GM21367 (cell line): ENCODE data around the gene UXS1.
"Not testable (repeated sequence)": the region's sequence is repeated elsewhere in the genome, so short reads cannot be mapped to it uniquely, and the experiment has no call there.

Experiments
- ATAC-seq: cut with Tn5 transposase; IDR thresholded peaks from one replicate; pipeline ENCODE4 v1.9.1; 2021; ENCODE audit not compliant: unreplicated experiment

UXS1 gene

DNA sequence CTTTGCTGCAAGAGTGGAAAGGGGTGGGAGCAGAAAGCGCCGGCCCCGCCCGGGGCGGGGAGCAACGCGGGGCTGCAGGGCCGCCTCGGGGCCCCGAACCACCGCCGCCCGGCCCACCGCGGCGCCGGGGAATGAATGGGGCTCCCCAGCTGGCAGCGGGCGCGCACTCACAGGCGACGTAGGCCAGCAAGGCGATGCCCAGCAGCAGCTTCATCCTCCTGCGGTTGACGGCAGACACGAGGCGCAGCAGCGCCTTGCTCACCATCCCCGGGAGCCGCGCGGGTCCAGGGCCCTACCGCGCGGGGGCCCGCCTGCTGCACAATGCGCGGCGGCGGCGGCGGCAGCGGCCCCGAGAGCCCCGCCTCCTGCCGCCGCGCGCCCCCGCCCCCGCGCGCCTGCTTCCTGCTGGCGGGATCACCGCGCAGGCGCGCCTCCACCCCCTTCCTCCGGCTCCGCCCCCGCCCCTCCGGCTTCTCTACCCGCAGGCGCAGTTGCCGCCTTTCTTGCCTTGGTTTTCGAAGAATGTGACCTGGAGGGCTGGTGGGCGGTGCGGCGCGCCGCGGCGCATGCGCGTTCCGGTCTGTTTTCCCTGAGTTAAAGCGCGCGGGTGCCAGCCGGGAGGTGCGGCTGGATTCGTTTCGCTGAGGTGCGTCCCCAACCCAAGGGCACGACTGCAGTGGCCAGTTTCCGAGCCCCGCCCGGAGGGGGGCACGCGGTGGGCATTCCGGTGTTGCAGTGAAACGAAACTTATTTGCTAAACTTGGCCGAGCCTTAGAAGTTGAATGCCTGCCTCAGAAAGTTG, at the start of gene UXS1:
Gene UXS1 (minus strand): TSS at position 325 of the 802 bp plus-strand sequence. CDS start 60 bp downstream, at position 265.
- peak; percentile 63 for ATAC-seq

DNA sequence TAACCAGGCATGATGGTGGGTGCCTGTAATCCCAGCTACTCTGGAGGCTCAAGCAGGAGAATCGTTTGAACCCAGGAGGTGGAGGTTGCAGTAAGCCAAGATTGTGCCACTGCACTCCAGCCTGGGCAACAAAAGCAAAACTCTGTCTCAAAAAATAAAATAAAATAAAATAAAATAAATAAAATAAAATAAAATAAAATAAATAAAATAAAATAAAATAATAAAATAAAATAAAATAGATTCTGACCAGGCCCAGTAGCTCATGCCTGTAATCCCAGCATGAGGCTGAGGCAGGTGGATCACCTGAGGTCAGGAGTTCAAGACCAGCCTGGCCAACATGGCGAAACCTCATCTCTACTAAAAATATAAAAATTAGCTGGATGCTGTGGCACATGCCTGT, 45.4 kb upstream of the UXS1 start:
- ATAC-seq: not testable (repeated sequence)

DNA sequence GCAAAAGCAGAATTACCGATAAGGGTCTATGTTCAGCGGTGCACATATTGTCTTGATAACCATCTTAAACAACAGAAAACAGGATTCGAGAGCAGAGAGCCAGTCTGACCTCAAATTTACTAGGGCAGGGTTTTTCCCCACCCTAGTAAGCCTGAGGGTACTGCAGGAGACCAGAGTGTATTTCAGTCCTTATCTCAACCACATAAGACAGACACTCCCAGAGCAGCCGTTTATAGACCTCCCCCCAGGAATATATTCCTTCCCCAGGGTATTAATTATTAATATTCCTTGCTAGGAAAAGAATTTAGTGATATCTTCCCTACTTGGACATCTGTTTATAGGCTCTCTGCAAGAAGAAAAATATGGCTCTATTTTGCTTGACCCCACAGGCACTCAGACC, 41.3 kb upstream of the UXS1 start:
- not testable (repeated sequence) for ATAC-seq

DNA sequence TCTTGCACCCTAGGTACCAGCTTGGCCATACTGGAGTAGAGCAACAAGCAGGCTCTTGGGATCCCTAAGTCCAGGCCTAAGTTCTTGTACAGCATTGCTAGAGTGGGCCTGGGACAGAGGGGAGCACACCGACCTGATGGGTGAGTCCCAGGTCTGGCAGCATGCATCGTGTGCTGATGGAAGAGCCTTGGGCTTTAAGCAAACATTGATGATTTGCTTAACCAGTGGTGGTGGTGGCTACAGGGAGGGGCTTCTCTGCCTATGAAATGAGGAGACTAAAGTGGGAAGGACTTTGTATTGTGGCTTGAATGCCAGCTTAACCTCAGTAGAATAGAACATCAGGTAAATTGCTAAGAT, 39.2 kb upstream of the UXS1 start:
- ATAC-seq: no peak

DNA sequence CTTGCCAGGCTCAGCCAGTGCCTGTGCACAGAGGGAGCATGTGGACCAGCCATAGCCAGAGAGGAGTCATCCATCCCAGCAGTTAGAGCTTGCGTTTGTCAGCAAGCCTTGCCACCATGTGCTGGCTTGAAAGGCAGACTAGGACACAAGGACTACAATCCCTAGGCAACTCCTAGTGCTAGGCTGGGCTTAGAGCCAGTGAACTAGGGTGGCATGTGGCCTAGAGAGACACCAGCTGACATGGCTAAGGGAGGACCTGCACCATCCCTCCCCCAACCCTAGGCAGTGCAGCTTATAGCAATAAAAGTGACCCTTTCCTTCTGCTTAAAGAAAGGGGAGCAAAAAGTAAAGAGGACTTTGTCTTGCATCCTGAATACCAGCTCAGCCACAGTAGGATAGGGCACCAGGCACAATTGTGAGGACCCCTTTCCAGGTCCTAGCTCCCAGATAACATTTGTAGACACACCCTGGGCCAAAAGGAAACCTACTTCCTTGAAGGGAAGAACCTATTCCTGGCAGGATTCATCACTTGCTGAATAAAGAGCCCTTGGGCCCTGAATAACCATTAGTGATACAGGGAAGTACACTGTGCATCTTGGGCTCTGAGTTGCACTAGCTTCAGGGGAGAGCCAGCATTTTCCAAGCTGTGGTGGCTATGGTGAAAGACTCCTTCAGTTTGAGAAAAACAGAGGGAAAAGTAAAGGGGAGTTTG, 38.7 kb upstream of the UXS1 start:
- no peak for ATAC-seq

DNA sequence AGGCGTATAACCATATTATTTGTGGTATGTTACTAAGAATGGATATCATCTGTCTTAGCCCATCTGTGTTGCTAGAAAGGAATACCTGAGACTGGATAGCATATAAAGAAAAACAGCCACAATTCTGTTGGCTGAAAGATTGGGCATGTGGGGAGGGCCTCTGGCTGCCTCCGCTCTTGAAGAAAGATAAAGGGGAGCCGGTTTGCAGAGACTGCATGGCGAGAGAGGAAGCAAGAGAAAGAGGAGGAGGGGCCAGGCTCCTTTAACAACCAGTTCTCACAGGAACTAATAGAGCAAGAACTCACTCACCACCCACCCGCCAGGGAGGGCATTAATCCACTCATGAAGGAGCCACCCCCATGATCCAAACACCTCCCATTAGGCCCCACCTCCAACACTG, 29.2 kb upstream of the UXS1 start:
- ATAC-seq: no peak

DNA sequence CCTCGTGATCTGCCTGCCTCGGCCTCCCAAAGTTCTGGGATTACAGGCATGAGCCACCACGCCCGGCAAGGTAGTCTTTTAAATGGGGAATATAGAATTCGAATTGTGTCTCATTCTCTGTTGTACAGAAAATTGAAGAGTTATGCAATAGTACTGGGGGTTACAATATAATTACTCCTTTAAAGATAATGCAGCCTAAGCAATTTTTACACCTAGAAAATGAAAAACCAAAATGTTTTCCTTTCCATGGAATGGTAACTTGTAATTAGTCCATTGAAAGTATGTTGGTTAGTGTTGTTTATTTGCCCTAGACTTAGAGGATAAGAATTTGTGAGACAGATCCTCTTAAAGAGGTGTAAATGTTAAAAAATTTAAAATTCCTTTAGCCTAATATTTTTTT, 28.0 kb upstream of the UXS1 start:
- not testable (repeated sequence) for ATAC-seq

DNA sequence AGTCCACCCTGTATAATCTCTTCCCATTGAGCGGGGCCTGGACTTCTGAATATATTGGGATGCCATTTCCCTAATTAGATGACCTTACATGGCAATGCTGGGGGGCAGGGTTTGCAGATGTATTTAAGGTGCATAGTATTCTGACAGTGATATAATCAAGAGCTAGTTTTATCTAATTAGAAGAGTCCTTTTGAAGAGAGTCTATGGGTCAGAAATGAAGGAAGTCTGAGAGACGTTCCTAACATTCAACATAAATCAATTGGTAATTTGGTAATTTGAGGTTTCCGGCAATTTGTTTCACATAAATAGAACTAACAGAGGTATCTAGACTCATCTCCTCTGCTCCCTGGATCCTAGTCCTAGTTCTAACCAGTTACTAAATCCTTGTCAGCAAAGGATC, 25.7 kb upstream of the UXS1 start:
- no peak for ATAC-seq

DNA sequence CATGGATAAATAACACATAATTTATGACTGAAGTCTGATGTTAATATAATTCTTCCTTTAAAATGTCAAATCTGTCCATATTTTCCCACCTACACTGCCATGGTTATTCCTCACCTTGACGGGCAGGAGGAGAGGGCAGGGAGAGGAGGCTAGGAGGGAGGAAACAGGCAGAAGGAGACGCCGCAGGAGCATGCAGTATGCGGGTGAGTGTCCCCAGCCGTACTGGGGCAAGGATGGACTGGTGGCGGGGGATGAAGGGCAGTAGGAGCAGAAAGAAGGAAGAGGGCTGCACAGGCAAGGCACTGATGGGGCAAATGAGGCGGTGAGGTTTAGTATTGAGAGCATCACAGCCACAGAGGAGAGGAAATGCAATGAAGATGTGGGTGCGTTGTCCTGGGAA, 25.1 kb upstream of the UXS1 start:
- ATAC-seq: not testable (repeated sequence)

DNA sequence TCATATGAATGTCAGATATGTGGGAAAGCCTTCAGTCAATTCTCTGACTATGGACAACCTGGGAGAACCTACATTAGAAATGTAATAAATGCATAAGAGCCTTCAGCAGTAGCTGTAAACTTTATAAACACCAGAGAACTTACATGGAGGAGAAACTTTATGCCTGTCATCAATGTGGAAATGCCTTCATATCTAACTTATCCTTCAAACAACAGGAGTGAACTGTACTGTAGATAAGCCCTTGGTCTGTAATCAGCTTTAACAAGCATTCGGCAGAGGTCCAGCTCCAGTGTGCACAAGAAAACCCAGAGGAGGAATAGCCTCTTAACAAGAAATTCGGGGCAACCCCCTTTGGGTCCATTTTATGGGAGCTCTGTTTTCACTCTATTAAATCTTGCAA, 14.8 kb upstream of the UXS1 start:
- ATAC-seq: no peak

DNA sequence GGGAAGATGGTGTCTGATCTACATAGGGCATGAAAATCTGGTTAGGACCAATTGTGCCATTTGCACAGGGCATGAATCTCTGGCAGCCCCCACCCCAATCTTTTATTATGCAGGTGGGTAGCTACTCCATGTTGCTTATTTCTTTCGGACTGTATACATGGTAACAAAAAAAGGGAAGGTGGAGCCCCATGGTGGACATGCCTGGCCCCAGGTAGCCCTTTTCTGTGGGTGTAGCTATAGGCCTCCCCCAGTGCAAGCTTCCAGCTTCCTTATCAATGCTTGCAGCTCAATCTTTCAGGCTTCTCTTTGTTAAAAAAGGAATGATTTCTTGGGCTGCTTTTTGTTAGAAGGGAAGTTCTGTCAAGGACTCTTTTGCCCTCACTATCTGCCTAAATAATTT, 14.3 kb upstream of the UXS1 start:
- ATAC-seq: no peak

DNA sequence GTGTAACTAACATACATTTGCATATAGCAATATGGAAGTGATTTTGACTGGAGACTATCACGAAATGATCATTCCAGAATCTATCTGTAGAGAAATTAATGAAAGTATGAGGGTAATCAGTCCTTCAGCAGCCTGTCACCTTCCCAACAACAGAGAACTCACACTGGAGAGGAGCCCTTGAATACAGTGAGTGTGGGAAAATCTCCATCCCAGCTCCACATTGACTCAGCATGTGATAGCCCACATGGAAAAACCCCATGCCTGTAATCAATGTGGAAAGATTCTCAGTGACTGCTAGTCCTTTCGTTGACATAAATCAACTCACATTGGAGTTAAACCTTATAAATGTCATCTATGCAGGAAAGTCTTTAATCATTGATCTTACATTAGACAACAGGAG, 13.1 kb upstream of the UXS1 start:
- no peak for ATAC-seq

DNA sequence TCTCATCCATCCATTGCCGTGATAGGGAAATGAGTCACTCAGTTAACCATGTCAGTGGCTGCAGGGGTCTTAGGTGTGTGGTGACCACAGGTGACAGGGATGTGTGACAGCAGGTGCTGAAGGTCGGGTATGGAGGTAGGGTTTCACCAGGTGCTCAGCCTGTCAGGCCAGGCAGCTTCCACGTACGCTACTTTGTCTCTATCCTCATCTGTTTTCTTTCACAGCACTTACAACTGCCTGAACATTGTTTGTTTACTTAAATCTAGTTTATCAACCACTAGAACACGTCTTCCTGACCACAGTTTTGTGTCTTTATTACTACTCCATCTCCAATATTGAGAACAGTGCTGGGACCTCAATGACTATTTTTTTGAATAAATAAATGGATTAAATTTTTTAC, 11.4 kb upstream of the UXS1 start:
- ATAC-seq: no peak

DNA sequence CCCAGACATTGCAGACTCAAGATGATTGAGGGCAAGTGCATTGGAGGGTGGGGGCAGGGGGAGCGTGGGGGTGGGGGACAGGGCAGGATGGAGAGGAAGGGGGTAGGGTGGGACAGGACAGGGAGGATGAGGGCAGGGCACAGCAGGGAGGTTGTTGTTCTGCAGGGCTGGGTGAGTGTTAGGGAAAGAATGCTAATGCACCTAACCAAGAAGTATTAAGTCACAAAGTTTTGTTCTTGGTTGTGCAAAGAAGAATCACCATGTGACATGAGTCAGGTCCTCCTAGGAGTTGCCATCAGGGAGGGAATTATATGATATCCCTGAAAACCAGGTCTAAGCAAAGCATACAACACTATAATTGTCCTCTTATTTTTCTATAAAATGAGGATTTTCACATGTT, 10.4 kb upstream of the UXS1 start:
- ATAC-seq: not testable (repeated sequence)

DNA sequence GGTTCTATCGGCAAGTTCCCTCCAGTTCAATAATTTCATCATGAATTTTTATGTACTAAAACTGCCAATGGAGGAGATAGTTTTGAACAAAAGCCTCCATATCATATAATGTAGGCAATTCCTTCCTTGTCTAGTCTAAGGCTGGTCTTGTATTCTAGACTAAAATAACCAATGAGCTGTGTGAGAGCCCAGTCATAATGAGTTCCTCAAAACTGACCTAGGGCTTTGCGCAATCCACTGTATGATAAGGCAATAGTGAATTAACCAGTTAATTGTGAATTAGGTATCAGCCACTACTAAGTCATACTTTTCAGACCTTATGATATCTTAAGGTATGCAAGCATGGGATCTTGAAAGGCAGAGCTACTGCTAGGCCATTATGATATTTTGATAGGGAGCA, 7.6 kb upstream of the UXS1 start:
- ATAC-seq: no peak

DNA sequence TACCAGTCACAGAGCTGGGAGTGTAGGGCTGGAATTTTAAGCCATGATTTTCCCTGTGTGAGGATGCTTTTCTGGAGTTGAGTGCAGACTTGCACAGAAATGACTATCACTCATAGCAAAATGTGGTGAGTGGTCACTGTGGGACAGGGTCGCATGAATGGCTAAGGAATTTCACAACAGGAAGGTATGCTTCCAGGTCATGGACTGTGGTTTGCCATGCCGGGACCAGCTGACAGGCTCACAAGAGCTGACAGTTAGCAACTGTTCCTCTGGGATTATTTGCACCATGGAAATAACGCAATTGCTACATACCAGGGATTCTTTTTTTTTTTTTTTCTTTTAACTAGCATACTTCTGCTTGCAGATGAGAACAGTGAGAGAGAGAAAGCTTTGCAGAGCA, 3.8 kb upstream of the UXS1 start:
- no peak for ATAC-seq

DNA sequence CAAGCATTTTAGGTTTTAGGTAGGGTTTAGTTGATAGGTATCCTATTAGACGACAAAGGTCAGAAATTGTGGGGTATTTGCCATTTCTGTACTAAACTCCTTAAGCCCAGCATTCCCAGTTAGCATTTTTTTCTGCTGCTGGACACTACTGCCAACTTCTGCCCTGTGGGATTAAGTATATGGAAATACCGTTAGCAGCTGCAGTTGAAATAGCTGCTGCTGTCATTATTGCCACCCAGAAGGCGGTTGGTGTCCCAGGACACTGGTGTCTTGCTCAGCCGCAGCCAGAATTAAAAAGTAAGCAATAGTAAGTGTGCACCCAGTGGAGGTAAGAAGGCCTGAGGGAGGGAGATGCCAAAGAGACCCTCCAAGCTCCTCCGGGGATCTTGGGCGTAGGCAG, 1.9 kb upstream of the UXS1 start:
- ATAC-seq: no peak

DNA sequence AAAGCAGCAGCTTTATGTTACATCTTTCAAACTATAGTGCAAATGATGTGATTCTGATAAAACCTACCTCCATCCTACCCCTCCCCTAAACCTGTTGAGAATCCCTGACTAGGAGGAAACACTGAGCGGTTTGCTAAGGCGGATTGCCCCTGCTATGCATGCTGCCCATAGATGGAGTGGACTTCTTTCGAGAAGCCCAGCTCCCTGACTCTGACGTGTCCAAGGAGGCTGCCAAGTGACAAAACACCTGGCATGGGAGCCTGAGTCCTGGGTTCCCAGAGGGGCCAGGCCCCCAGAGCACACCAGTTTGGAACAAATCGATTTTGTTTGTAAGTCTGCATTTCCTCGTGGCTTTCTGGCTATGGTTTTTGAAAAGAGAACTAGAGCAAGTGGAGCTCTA, 1.4 kb upstream of the UXS1 start:
- no peak for ATAC-seq

DNA sequence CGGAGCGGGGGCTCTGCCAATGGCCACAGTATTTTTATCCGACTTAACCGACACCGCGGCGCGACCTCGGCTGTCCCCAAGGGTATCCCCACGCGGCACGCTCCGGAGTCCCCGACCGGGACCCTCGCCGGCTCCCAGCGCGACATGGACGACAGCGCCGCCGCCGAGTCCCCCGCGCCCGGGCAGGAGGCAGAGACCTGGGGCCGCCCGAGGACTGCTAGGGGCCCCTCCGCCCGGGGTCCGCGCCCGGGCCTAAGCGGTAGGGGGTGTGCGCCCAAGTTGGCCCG, 468 bp downstream of the UXS1 start:
- ATAC-seq: no peak

DNA sequence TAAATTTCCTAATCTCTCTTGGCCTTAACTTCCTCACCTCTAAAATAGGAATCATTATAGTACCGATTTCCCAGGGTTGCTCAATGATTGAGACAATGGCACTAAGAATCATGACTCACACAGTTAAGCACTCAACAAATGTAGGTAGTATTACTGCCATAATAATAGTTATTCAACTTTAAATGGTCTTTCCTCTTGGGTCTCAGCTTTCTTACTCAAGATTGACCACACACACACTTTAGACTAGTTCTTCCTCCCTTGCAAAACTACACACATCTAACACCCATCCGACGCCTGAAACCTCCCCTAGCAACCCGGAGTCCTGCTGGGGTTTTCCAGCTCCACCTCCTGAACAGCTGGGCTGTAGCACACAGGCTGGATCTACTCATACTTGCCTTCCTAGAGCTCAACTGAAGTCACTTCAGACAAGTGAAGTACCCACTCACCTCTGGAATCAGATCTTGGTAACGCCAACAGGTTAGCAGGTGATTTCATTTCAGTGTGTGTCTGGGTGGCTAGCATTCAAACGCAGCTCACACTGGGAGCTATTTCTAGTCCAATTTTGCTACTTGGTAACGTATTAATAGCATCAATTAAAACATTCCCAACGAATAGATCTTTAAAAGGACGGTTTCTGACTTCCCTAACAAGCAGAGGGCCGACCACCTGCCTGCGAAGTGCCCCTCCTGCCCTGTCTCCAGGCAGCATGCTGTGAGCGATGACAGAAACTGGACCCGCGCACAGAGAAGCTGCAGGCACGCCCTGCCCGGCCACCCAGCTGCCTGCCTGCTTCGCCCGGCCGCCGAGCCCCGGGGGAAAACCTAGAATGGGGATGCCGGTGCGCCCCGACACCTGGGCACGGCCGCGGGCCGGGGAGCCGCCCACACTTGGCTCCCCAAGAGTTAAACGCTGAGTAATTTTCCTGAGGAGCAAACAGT, 1.1 kb downstream of the UXS1 start:
- peak; percentile 39 for ATAC-seq

DNA sequence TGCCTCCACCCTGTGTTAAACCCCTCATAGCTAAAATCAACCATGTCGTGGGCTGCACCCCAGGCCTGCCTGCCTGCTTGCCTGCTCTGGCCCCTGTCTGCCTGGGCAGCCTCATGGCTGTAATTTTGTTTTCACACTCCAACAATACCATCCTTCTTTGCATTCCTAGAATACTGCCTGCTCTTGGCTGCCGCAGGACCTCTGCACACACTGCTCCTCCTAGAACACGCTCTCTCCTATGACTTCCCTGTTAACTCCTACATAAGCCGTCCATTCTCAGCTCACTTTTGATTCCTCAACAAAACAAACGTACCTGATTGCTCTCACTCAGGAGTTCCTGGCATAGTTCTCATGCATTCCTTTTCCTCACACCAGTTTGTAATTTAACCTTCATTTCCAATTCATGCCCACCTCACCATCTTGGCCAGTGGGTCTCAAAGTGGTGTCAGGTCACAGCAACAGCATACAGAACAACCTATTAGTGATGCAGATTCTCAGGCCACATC, 2.5 kb downstream of the UXS1 start:
- no peak for ATAC-seq
